GM12873 (cell line): Measurements from ENCODE around the gene LPIN1.

Experiments
- CTCF ChIP-seq: IDR thresholded peaks from 2 replicates; pipeline ENCODE4 v1.5.1; 2012; ENCODE audit warnings: low read depth, mild to moderate bottlenecking, moderate library complexity, low read length, control low read depth; ENCODE audit not compliant: insufficient read depth; ENCODE audit errors: missing control alignments

The LPIN1 gene

GRCh38 chr2:11777066-11777782 lies 30.8 kb downstream of the LPIN1 start:
- TF ChIP-seq CTCF: no peak

- no peak for TF ChIP-seq CTCF
Measured at GRCh38 chr2:11777886-11778415, 31.5 kb downstream of the LPIN1 start.

GRCh38 chr2:11778416-11778815 lies 32.0 kb downstream of the LPIN1 start:
- TF ChIP-seq CTCF: no peak

GRCh38 chr2:11778923-11779757 lies 32.7 kb downstream of the LPIN1 start:
- TF ChIP-seq CTCF: peak; percentile 89

GRCh38 chr2:11781602-11782001 lies 35.2 kb downstream of the LPIN1 start:
- no peak for TF ChIP-seq CTCF

GRCh38 chr2:11784280-11784679 lies 37.8 kb downstream of the LPIN1 start:
- TF ChIP-seq CTCF: no peak
